ENCODE data around the gene MYL10. TPM values are rescaled to one million over a fixed set of nuclear protein-coding genes. Genes with fewer than 3 reads are reported as not detected.
A peak's percentile ranks its signal among the peaks of the same experiment; 100 is the strongest.

Gene MYL10
- total and polyA plus RNA-seq, 2 of the 13 experiments (the other 11 are each of a cell fraction or from before 2014, with no cell fraction given), result not detected

- TF ChIP-seq FOXP4 (CRISPR knock-in tag; IDR thresholded peaks at IDR 0.05), result no peak
- TF ChIP-seq MAF1 (CRISPR knock-in tag; IDR thresholded peaks at IDR 0.05; ENCODE audit: borderline replicate concordance), result no peak
- no peak for TF ChIP-seq SMARCC2 (IDR thresholded peaks at IDR 0.05)
- TF ChIP-seq MXD4 (CRISPR knock-in tag; IDR thresholded peaks at IDR 0.05), result no peak
- 0 out of 2 replicates have a peak, but pooled peaks have one; percentile 56 for TF ChIP-seq ZNF615 (CRISPR knock-in tag; IDR thresholded peaks at IDR 0.05; ENCODE audit: borderline replicate concordance)
- no peak for TF ChIP-seq RBM39 (IDR thresholded peaks at IDR 0.05; ENCODE audit: low read depth, low read length, poor library complexity, severe bottlenecking)
- no peak for TF ChIP-seq GLI4 (CRISPR knock-in tag; IDR thresholded peaks at IDR 0.05; ENCODE audit: borderline replicate concordance)
- TF ChIP-seq ZNF782 (CRISPR knock-in tag; IDR thresholded peaks at IDR 0.05; ENCODE audit: borderline replicate concordance), result no peak
- TF ChIP-seq ZNF580 (CRISPR knock-in tag; IDR thresholded peaks at IDR 0.05; ENCODE audit: borderline replicate concordance, low read depth), result no peak
- no peak for TF ChIP-seq ZNF24 (IDR thresholded peaks at IDR 0.05)
- TF ChIP-seq ZSCAN9 (CRISPR knock-in tag; IDR thresholded peaks at IDR 0.05; ENCODE audit: borderline replicate concordance), result no peak
- TF ChIP-seq PAX8 (CRISPR knock-in tag; IDR thresholded peaks at IDR 0.05; ENCODE audit: borderline replicate concordance), result no peak
- TF ChIP-seq SMAD1 (CRISPR knock-in tag; IDR thresholded peaks at IDR 0.05; ENCODE audit: borderline replicate concordance, low read depth), result no peak
- no peak for TF ChIP-seq ZNF616 (CRISPR knock-in tag; IDR thresholded peaks at IDR 0.05; ENCODE audit: low read depth)
- no peak for TF ChIP-seq ZNF513 (CRISPR knock-in tag; conservative IDR thresholded peaks at IDR 0.05)
- TF ChIP-seq ZNF205 (CRISPR knock-in tag; IDR thresholded peaks at IDR 0.05), result no peak
- no peak for TF ChIP-seq MEF2D (CRISPR knock-in tag; IDR thresholded peaks at IDR 0.05)
- no peak for TF ChIP-seq KLF9 (CRISPR knock-in tag; IDR thresholded peaks at IDR 0.05; ENCODE audit: low read depth)
- TF ChIP-seq ZMYM4 (CRISPR knock-in tag; IDR thresholded peaks at IDR 0.05), result no peak
- TF ChIP-seq SKI (IDR thresholded peaks at IDR 0.05; ENCODE audit: partially characterized antibody), result no peak
- TF ChIP-seq ZNF652 (CRISPR knock-in tag; IDR thresholded peaks at IDR 0.05; ENCODE audit: borderline replicate concordance, low read depth), result no peak
- TF ChIP-seq NR2F2 (IDR thresholded peaks at IDR 0.05; ENCODE audit: borderline replicate concordance, low read depth), result no peak
- TF ChIP-seq ZBTB14 (CRISPR knock-in tag; IDR thresholded peaks at IDR 0.05), result no peak
- peak; percentile 88 for TF ChIP-seq ZFX (CRISPR knock-in tag; IDR thresholded peaks at IDR 0.05; ENCODE audit: low read depth)
- TF ChIP-seq CCAR2 (optimal IDR thresholded peaks at IDR 0.05; ENCODE audit: low read depth, low read length), result no peak
- TF ChIP-seq TEAD3 (CRISPR knock-in tag; optimal IDR thresholded peaks at IDR 0.05; ENCODE audit: borderline replicate concordance), result no peak
- no peak for TF ChIP-seq ZNF224 (CRISPR knock-in tag; IDR thresholded peaks at IDR 0.05)
- TF ChIP-seq BORCS8-MEF2B (CRISPR knock-in tag; IDR thresholded peaks at IDR 0.05), result 0 out of 2 replicates have a peak, but pooled peaks have one; percentile 25
- no peak for TF ChIP-seq MLLT10 (CRISPR knock-in tag; IDR thresholded peaks at IDR 0.05)
Observed at GRCh38 chr7:101598422-101598985, 30.6 kb downstream of the MYL10 start (continued).

All from HepG2 (cell line).